Neural progenitor cell (in vitro differentiated cells): Measurements from ENCODE around the gene IGSF8. TPM values are rescaled to one million over a fixed set of nuclear protein-coding genes. Genes with fewer than 3 reads are reported as not detected.

Experiments used
- DNase-seq: peaks from one replicate; pipeline ENCODE4 v3.0.0-alpha.2; 2016; ENCODE audit warnings: low spot score
- H2AFZ ChIP-seq: fragments of 200-600 bp; sonication (generic); replicated peaks from 2 replicates; pipeline ENCODE4 v1.6.1; 2016; ENCODE audit warnings: antibody characterized with exemption
- H3F3A ChIP-seq: fragments of 200-600 bp; sonication (generic); 2 replicates; pipeline ENCODE4 v1.6.1; 2016; ENCODE audit warnings: antibody characterized with exemption, low read depth
- H3K27ac ChIP-seq: fragments of 200-600 bp; sonication (generic); 2 replicates; pipeline ENCODE4 v1.5.1; 2016; ENCODE audit warnings: mild to moderate bottlenecking
- H3K27me3 ChIP-seq: fragments of 200-600 bp; sonication (generic); 2 replicates; pipeline ENCODE4 v1.6.1; 2016; ENCODE audit warnings: mild to moderate bottlenecking, moderate library complexity
- H3K36me3 ChIP-seq: fragments of 200-600 bp; sonication (generic); 2 replicates; pipeline ENCODE4 v1.5.1; 2016
- H3K4me1 ChIP-seq: fragments of 200-600 bp; sonication (generic); 2 replicates; pipeline ENCODE4 v1.6.1; 2016; ENCODE audit warnings: mixed run types
- H3K4me2 ChIP-seq: fragments of 200-600 bp; sonication (generic); 2 replicates; pipeline ENCODE4 v1.6.1; 2016
- H3K4me3 ChIP-seq: fragments of 200-600 bp; sonication (generic); 2 replicates; pipeline ENCODE4 v1.5.1; 2016
- H3K79me2 ChIP-seq: fragments of 200-600 bp; sonication (generic); 2 replicates; pipeline ENCODE4 v1.6.1; 2016; ENCODE audit warnings: low read depth
- H3K9ac ChIP-seq: fragments of 200-600 bp; sonication (generic); 2 replicates; pipeline ENCODE4 v1.6.1; 2016
- H3K9me3 ChIP-seq: fragments of 200-600 bp; sonication (generic); 2 replicates; pipeline ENCODE4 v1.5.1; 2016; ENCODE audit warnings: low read depth
- H4K20me1 ChIP-seq: fragments of 200-600 bp; sonication (generic); 2 replicates; pipeline ENCODE4 v1.6.1; 2016; ENCODE audit warnings: low read depth
- H3K27ac Mint-ChIP-seq: 3 replicates; pipeline ENCODE4 v1.8.0; 2021; ENCODE audit warnings: mixed read lengths
- H3K27me3 Mint-ChIP-seq: 2 replicates; pipeline ENCODE4 v1.8.0; 2022; ENCODE audit warnings: low read depth, mild to moderate bottlenecking, inconsistent platforms, moderate library complexity, mixed read lengths; ENCODE audit not compliant: insufficient read depth
- H3K36me3 Mint-ChIP-seq: 3 replicates; pipeline ENCODE4 v1.8.0; 2021; ENCODE audit warnings: mixed read lengths
- H3K4me1 Mint-ChIP-seq: 3 replicates; pipeline ENCODE4 v1.8.0; 2021; ENCODE audit warnings: mixed read lengths
- H3K4me3 Mint-ChIP-seq: 3 replicates; pipeline ENCODE4 v1.8.0; 2021; ENCODE audit warnings: mild to moderate bottlenecking, moderate library complexity, mixed read lengths
- H3K9me3 Mint-ChIP-seq: 3 replicates; pipeline ENCODE4 v1.8.0; 2020; ENCODE audit warnings: mixed read lengths
- EZH2 ChIP-seq: fragments of 200-600 bp; sonication (generic); IDR thresholded peaks from 2 replicates; pipeline ENCODE4 v1.6.1; 2017; ENCODE audit warnings: antibody characterized with exemption, mild to moderate bottlenecking, moderate library complexity
- EZH2phosphoT487 ChIP-seq: fragments of 200-600 bp; sonication (generic); IDR thresholded peaks from 2 replicates; pipeline ENCODE4 v1.6.1; 2017; ENCODE audit warnings: antibody characterized with exemption
- total RNA-seq: library from RNA; depleted of rRNA; stranded (reverse); fragments of >200 nt; gene quantifications from 2 replicates; pipeline ENCODE4 v1.2.3, GENCODE V29; 2015; ENCODE audit warnings: low replicate concordance
- TF ChIP-seq, protein P1 (sequence below): fragments of 200-600 bp; sonication (generic); IDR thresholded peaks from 2 replicates; pipeline ENCODE4 v1.5.1; 2017; ENCODE audit warnings: antibody characterized with exemption, mild to moderate bottlenecking

The IGSF8 gene
- total RNA-seq, 1 donor from 2014 or later, result 9.4 TPM

DNA sequence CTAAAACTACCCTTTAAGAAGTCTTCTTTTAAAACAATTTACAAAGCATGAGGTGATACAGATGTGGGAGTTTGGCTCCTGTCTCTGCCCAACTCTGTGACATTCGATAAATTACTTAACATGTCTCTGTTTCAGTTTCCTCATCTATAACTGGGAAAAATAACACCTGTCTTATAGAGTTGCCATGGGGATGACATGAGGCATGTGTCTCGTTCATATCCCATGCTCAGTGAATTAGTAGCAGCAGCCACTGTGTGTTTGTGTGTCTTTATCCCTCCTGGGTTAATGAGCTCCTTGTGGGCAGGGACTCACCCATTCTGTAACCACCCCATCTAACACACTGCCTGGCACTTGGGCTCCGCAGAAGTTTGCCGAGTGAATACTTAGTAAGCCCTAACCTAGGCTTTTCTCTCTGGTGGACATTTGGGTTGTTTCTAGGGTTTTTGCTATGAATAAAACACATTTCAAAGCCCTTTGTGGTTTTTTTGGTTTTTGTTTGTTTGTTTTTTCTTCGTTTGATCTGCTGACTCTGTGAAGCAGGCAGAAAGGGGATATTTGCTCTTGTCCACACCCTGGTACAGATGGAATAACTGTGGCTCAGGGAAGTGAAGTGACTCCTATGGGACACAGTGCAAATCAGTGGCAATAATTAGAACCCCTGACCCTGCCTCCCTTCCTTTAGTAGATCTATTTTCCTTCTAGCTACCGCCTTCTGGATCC, 17.9 kb downstream of the IGSF8 start:
- H3K4me3 ChIP-seq, result no peak overlapping the region
- H4K20me1 ChIP-seq, result no peaks in the 10 kb centered on the region
- Mint-ChIP-seq H3K4me1 (peaks cover 25% of the 10 kb centered on the region), H3K27ac (no peak overlapping the region), H3K27me3 (peaks cover 30% of the 10 kb centered on the region), H3K9me3 (peaks cover 2% of the 10 kb centered on the region), H3K4me3 (no peak overlapping the region), H3K36me3 (no peaks in the 10 kb centered on the region)
- no peaks in the 10 kb centered on the region for H3K4me1 ChIP-seq
- peaks cover 82% of the 10 kb centered on the region for H3K27me3 ChIP-seq
- H3F3A ChIP-seq, result no peaks in the 10 kb centered on the region
- no peak overlapping the region for H3K9ac ChIP-seq
- no peak for DNase-seq
- no peaks in the 10 kb centered on the region for H3K9me3 ChIP-seq
- H3K36me3 ChIP-seq, result no peaks in the 10 kb centered on the region
- no peak for TF ChIP-seq EZH2
- H3K4me2 ChIP-seq, result no peak overlapping the region
- no peaks in the 10 kb centered on the region for H3K79me2 ChIP-seq
- H3K27ac ChIP-seq, result no peak overlapping the region
- no peak overlapping the region for H2AFZ ChIP-seq

DNA sequence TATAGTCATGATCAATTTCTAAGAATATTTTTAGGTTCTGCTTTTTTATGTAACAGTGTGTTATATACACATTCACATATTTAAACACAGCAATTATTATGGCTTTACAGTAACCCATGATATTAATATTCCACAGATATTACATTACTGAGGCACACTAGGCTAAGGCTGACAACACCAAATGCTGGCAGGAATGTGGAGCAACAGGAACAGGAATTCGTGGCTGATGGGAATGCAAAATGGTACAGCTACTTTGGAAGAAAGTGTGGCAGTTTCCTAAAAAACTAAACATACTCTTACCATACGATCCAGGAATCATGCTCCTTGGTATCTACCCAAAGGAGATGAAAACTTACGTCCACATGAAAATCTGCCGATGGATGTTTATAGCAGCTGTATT, 19.0 kb downstream of the IGSF8 start:
- H3K4me3 ChIP-seq, result no peak overlapping the region
- no peaks in the 10 kb centered on the region for H3K4me1 ChIP-seq
- no peaks in the 10 kb centered on the region for H3K36me3 Mint-ChIP-seq
- no peaks in the 10 kb centered on the region for H3F3A ChIP-seq
- no peak for TF ChIP-seq EZH2phosphoT487
- no peak for TF ChIP-seq EZH2
- TF ChIP-seq, protein P1, sequence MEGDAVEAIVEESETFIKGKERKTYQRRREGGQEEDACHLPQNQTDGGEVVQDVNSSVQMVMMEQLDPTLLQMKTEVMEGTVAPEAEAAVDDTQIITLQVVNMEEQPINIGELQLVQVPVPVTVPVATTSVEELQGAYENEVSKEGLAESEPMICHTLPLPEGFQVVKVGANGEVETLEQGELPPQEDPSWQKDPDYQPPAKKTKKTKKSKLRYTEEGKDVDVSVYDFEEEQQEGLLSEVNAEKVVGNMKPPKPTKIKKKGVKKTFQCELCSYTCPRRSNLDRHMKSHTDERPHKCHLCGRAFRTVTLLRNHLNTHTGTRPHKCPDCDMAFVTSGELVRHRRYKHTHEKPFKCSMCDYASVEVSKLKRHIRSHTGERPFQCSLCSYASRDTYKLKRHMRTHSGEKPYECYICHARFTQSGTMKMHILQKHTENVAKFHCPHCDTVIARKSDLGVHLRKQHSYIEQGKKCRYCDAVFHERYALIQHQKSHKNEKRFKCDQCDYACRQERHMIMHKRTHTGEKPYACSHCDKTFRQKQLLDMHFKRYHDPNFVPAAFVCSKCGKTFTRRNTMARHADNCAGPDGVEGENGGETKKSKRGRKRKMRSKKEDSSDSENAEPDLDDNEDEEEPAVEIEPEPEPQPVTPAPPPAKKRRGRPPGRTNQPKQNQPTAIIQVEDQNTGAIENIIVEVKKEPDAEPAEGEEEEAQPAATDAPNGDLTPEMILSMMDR, result no peak
- no peak overlapping the region for H3K4me2 ChIP-seq
- no peak overlapping the region for H3K9ac ChIP-seq
- H3K27ac ChIP-seq, result no peak overlapping the region
- H3K4me1 Mint-ChIP-seq, result peaks cover 22% of the 10 kb centered on the region
- H3K36me3 ChIP-seq, result no peaks in the 10 kb centered on the region
- peaks cover 82% of the 10 kb centered on the region for H3K27me3 ChIP-seq
- no peak overlapping the region for H3K27ac Mint-ChIP-seq
- no peaks in the 10 kb centered on the region for H3K9me3 ChIP-seq
- H3K79me2 ChIP-seq, result no peaks in the 10 kb centered on the region
- no peaks in the 10 kb centered on the region for H4K20me1 ChIP-seq
- H3K27me3 Mint-ChIP-seq, result peaks cover 23% of the 10 kb centered on the region
- peaks cover 2% of the 10 kb centered on the region for H3K9me3 Mint-ChIP-seq
- DNase-seq, result no peak
- no peak overlapping the region for H2AFZ ChIP-seq
- H3K4me3 Mint-ChIP-seq, result no peak overlapping the region

DNA sequence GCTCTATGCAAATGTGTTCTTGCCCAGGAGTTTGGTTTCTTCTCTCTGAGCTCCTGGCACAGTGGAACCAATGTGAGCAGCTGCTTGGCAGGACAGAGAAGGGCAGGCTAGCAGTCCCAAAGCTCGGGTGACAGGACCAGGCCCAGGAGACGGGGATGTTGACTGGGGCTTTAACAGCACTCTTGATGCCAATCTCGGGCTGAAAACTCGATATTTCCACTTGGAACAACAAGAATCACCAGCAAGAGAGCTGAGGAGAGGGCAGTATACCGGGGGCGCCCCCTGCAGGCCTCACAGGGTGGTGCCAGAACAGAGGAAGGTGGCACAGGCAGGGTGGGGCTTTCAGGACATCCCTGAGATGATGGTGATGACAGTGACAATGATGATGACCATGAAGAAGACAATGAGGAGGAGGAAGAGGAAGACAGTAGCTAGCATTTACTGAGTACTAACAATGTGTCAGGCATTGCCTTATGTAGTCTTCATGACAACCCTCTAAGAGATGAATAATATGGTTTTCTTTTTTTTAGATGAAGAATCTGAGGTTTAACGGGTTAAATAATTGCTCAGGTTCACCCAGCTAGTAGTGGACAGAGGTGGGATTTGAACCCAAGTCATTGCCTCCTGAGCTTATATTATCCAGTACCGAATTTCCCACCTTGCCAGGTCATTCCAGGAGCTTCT, 19.8 kb downstream of the IGSF8 start:
- no peaks in the 10 kb centered on the region for H3K79me2 ChIP-seq
- Mint-ChIP-seq H3K4me3 (no peak overlapping the region), H3K4me1 (peaks cover 22% of the 10 kb centered on the region), H3K27ac (peak overlapping the region; percentile 5), H3K27me3 (peaks cover 22% of the 10 kb centered on the region), H3K36me3 (no peaks in the 10 kb centered on the region), H3K9me3 (peaks cover 2% of the 10 kb centered on the region)
- H2AFZ ChIP-seq, result peak overlapping the region; percentile 35
- TF ChIP-seq EZH2phosphoT487 (no peak), EZH2 (no peak)
- TF ChIP-seq, protein P1, result peak; percentile 97
- peaks cover 80% of the 10 kb centered on the region for H3K27me3 ChIP-seq
- H3K9ac ChIP-seq, result no peak overlapping the region
- H3K4me1 ChIP-seq, result no peaks in the 10 kb centered on the region
- H3F3A ChIP-seq, result no peaks in the 10 kb centered on the region
- H3K36me3 ChIP-seq, result no peaks in the 10 kb centered on the region
- no peak overlapping the region for H3K4me3 ChIP-seq
- no peaks in the 10 kb centered on the region for H4K20me1 ChIP-seq
- DNase-seq, result peak; percentile 54
- no peak overlapping the region for H3K27ac ChIP-seq
- H3K4me2 ChIP-seq, result no peak overlapping the region
- no peaks in the 10 kb centered on the region for H3K9me3 ChIP-seq

DNA sequence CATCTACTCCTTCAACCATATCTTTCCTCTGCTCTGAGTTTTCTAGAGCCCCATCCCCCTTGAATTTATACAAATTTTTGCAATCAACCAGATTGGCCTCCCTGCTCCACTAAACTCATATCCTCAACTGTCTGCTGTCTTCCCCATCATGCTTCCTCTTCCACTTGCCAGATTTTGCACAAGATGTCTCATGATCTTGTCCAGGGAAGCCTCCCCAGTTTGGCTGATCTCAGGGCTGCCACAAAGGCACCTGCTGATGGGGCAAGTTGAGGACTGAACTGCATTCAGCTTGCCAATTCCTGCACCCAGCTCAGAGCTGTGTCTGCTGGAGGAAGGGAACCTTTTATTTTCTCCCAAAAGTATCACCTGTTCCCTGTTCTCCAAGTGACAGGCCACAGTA, 20.9 kb downstream of the IGSF8 start:
- Histone ChIP-seq H3K4me2 (no peak overlapping the region), H3K27me3 (peaks cover 80% of the 10 kb centered on the region), H3K4me3 (no peak overlapping the region), H3K27ac (no peak overlapping the region), H3K9me3 (no peaks in the 10 kb centered on the region), H3F3A (no peaks in the 10 kb centered on the region), H3K79me2 (no peaks in the 10 kb centered on the region), H3K4me1 (no peaks in the 10 kb centered on the region), H3K36me3 (no peaks in the 10 kb centered on the region), H2AFZ (no peak overlapping the region), H3K9ac (no peak overlapping the region), H4K20me1 (no peaks in the 10 kb centered on the region)
- H3K4me3 Mint-ChIP-seq, result no peak overlapping the region
- H3K36me3 Mint-ChIP-seq, result no peaks in the 10 kb centered on the region
- DNase-seq, result no peak
- peaks cover 2% of the 10 kb centered on the region for H3K9me3 Mint-ChIP-seq
- peaks cover 14% of the 10 kb centered on the region for H3K27me3 Mint-ChIP-seq
- no peak for TF ChIP-seq EZH2phosphoT487
- TF ChIP-seq, protein P1, result no peak
- TF ChIP-seq EZH2, result no peak
- peaks cover 22% of the 10 kb centered on the region for H3K4me1 Mint-ChIP-seq
- H3K27ac Mint-ChIP-seq, result no peak overlapping the region
